Endothelial cell of coronary artery (primary cell): Measurements from ENCODE around the gene NFS1. TPM values are rescaled to one million over a fixed set of nuclear protein-coding genes. Genes with fewer than 3 reads are reported as not detected.

Experiments
- total RNA-seq: library from RNA; depleted of rRNA; stranded (reverse); fragments of >200 nt; gene quantifications from 2 replicates; pipeline ENCODE4 v1.2.3, GENCODE V29; 2014

Gene NFS1
- 13.5 and 14.7 TPM in 2 replicates for total RNA-seq

DNA sequence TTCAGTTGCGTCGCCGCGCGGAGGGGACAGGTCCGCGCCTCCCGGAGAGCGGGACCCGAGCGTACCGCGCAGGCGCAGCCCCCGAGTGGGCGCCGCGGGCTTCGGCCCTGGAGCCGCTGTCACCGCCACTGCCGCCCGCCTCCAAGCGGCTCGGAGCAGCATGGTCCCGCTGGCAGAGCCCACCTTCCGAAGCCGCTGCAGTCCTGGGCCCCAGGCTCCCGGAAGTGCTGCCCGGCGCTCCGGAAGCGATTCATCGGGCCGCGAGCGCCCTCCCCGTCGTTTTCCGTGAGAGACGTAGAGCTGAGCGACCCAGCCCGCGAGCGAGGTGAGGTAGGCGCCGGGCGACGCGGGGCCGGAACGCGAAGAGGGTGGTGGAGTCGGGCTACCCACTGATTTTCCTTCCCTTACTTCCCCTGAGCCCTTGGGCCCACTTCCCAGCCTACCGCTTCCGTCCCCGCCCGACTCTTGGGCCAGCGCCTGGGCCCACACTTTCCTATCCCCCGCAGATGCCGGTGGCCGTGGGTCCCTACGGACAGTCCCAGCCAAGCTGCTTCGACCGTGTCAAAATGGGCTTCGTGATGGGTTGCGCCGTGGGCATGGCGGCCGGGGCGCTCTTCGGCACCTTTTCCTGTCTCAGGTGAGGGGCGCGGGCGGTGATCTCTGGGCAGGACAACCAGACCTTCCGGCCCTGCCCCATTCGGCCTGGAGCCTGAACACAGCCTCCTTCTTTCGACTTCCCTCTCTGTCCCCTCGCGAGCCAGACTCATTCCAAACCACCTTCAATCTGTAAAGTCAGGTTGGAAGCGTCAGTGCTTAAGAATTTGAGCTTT is at the start of gene NFS1, which contains the start of gene ROMO1:
Gene NFS1 (minus strand): TSS at position 226 of the 830 bp plus-strand sequence. CDS start 64 bp downstream, at position 162.
Gene ROMO1 (plus strand): TSS at position 279 of the 830 bp plus-strand sequence. CDS start 228 bp downstream, at position 507.

DNA sequence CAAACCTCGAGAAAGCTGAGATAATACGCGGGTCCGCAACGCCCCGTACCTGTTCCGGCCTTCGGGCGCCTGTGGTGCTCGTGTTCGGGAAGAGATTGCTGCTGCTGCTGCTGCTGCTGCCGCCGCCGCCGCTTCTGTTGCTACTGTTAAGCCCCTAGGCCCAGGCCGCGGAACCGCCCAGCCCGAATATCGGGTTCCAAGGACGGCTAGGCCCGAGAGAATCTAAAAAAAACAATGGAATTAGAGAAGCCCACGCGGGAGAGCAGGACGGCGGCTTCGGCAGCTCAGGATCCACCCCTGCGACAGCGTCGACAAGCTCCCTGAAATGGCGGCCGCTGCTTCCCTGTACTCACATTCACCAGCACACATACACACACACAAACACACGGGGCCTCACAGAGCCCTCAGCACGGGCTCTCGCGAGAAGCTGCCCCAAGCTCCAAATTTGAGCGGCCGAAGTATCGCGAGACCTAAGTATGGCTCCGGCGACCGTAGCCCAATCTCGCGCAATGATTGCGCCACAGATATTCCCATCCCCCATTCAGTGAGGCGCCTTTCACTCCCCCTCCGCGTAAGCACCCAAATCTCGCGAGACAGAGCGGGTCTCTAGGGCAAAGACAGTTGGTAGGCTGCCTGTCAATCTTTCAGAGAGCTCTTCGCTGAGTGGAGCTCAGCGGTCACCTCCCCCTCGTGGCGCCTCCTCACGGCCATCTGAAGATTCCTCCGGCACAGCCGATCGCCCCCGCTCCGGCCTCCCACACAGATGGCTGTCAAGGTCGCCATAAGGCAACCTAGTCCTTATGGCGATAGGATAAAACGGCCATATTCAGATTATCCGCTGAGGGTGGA is 43.0 kb upstream of the NFS1 start, which contains the start of gene RBM39:
Gene RBM39 (minus strand): TSS at position 369 of the 849 bp plus-strand sequence. CDS start 1,386 bp downstream, outside the sequence.

DNA sequence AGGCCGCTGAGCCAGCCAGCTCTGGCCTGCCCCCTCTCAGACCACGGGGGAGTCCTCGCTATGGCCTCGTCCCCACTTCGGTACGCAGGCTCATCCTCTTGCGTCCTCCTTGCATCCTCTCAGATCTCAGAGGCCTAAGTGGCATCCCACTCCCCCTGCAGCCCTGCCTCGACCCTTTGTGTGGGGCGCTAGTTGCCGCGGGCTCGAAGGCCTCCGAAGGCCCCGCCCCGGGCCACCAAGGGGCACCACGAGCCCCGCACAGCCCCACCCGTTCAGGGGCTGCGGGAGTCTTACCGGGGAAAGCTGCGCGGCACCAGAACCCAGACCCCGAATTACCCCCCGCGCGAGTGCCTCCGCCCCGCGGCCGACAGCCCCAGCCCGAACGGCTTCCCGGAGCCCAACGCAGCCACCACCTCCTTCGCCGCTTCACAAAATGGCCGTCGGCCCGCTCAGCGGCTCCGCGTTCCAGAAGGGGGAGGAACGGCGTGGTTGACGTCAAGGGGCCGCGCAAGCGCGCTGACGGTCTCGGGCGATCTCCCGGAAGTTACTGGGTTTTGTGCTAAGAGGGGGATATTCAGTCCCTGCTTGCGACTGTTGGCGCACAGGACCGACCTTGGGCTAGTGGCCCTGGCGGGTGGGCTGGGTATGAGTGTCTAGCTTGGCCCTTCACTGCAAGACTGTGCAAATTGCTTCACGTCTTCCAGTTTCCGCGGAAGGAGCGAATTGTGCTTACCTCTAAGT is 34.5 kb downstream of the NFS1 start, which contains the start of the genes CPNE1 and RBM12:
Gene CPNE1 (minus strand): TSS at position 435 of the 741 bp plus-strand sequence. CDS start 31,977 bp downstream, outside the sequence.
Gene RBM12 (minus strand): TSS at position 435 of the 741 bp plus-strand sequence. CDS start 9,578 bp downstream, outside the sequence.

Other genes with a start within 250 kb of the NFS1 start
- 15.2 and 32.7 TPM in 2 replicates for gene CEP250, start 243.8 kb downstream of the NFS1 start, total RNA-seq
- not detected in 2 replicates for gene C20orf173, start 169.7 kb downstream of the NFS1 start, total RNA-seq
- gene ERGIC3, start 157.3 kb downstream of the NFS1 start, total RNA-seq = 271 and 306 TPM in 2 replicates
- 5.1 and 23.5 TPM in 2 replicates for gene SPAG4, start 83.5 kb downstream of the NFS1 start, total RNA-seq
- 106 and 156 TPM in 2 replicates for gene CPNE1, start 34.5 kb downstream of the NFS1 start, total RNA-seq
- gene RBM12, start 34.5 kb downstream of the NFS1 start, total RNA-seq = 43.5 and 46.3 TPM in 2 replicates
- 303 and 340 TPM in 2 replicates for gene ROMO1, start 53 bp upstream of the NFS1 start, total RNA-seq
- gene RBM39, start 42.9 kb upstream of the NFS1 start, total RNA-seq = 289 and 347 TPM in 2 replicates
- 23.7 and 28.2 TPM in 2 replicates for gene PHF20, start 72.7 kb upstream of the NFS1 start, total RNA-seq